H9 (cell line): ENCODE measurements around the gene CYRIA. TPM values are rescaled to one million over a fixed set of nuclear protein-coding genes. Genes with fewer than 3 reads are reported as not detected.

Experiments used
- DNase-seq: peaks from one replicate; pipeline ENCODE4 v3.0.0-alpha.2; 2017
- H2AFZ ChIP-seq: one replicate; pipeline ENCODE4 v1.6.1; 2013; ENCODE audit warnings: mild to moderate bottlenecking, low read length, control low read depth, moderate library complexity
- H2AK5ac ChIP-seq: 2 replicates; pipeline ENCODE4 v1.6.1; 2013; ENCODE audit warnings: low read length, control low read depth, mixed read lengths; ENCODE audit not compliant: insufficient read length
- H2BK120ac ChIP-seq: one replicate; pipeline ENCODE4 v1.6.1; 2013; ENCODE audit warnings: low read depth, mild to moderate bottlenecking, low read length, control low read depth, inconsistent platforms; ENCODE audit not compliant: poor library complexity, severe bottlenecking
- H2BK12ac ChIP-seq: 2 replicates; pipeline ENCODE4 v1.6.1; 2013; ENCODE audit warnings: low read length, control low read depth, mixed read lengths, low read depth; ENCODE audit not compliant: insufficient read length
- H2BK15ac ChIP-seq: 2 replicates; pipeline ENCODE4 v1.6.1; 2013; ENCODE audit warnings: low read depth, low read length, control low read depth
- H2BK20ac ChIP-seq: one replicate; pipeline ENCODE4 v1.6.1; 2013; ENCODE audit warnings: low read depth, mild to moderate bottlenecking, low read length, control low read depth, inconsistent platforms; ENCODE audit not compliant: poor library complexity, severe bottlenecking
- H2BK5ac ChIP-seq: 2 replicates; pipeline ENCODE4 v1.6.1; 2013; ENCODE audit warnings: low read length, control low read depth, mixed read lengths; ENCODE audit not compliant: insufficient read length
- H3K14ac ChIP-seq: 2 replicates; pipeline ENCODE4 v1.6.1; 2013; ENCODE audit warnings: low read length, control low read depth; ENCODE audit not compliant: insufficient read depth
- H3K18ac ChIP-seq: 2 replicates; pipeline ENCODE4 v1.6.1; 2013; ENCODE audit warnings: low read depth, mild to moderate bottlenecking, mixed read lengths, low read length, control low read depth; ENCODE audit not compliant: insufficient read length
- H3K23ac ChIP-seq: 2 replicates; pipeline ENCODE4 v1.6.1; 2013; ENCODE audit warnings: low read length, control low read depth, mixed read lengths, low read depth; ENCODE audit not compliant: insufficient read length
- H3K23me2 ChIP-seq: 2 replicates; pipeline ENCODE4 v1.6.1; 2013; ENCODE audit warnings: low read depth, mild to moderate bottlenecking, mixed read lengths, low read length, control low read depth; ENCODE audit not compliant: insufficient read length, poor library complexity, severe bottlenecking
- H3K27ac ChIP-seq: 2 replicates; pipeline ENCODE4 v1.5.1; 2013; ENCODE audit warnings: low read length, control low read depth, mixed read lengths, low read depth; ENCODE audit not compliant: insufficient read length
- H3K27me3 ChIP-seq: 2 replicates; pipeline ENCODE4 v1.6.1; 2013; ENCODE audit warnings: low read length, control low read depth, inconsistent platforms; ENCODE audit not compliant: insufficient read depth
- H3K4ac ChIP-seq: 2 replicates; pipeline ENCODE4 v1.6.1; 2013; ENCODE audit warnings: low read depth, mild to moderate bottlenecking, control low read depth, inconsistent platforms, low read length, moderate library complexity
- H3K4me1 ChIP-seq: 2 replicates; pipeline ENCODE4 v1.6.1; 2013; ENCODE audit warnings: low read length, control low read depth, inconsistent platforms; ENCODE audit not compliant: insufficient read depth
- H3K4me2 ChIP-seq: 2 replicates; pipeline ENCODE4 v1.6.1; 2013; ENCODE audit warnings: low read length, control low read depth, mixed read lengths; ENCODE audit not compliant: insufficient read length, insufficient read depth
- H3K56ac ChIP-seq: 2 replicates; pipeline ENCODE4 v1.6.1; 2013; ENCODE audit warnings: low read depth, mild to moderate bottlenecking, mixed read lengths, low read length, control low read depth; ENCODE audit not compliant: insufficient read length
- H3K79me1 ChIP-seq: 2 replicates; pipeline ENCODE4 v1.6.1; 2013; ENCODE audit warnings: low read depth, mild to moderate bottlenecking, moderate library complexity, low read length, control low read depth, inconsistent platforms; ENCODE audit not compliant: insufficient read depth, poor library complexity, severe bottlenecking
- H3K79me2 ChIP-seq: 2 replicates; pipeline ENCODE4 v1.6.1; 2013; ENCODE audit warnings: low read length, control low read depth, inconsistent platforms; ENCODE audit not compliant: insufficient read depth
- H3K9ac ChIP-seq: 2 replicates; pipeline ENCODE4 v1.6.1; 2013; ENCODE audit warnings: low read length, control low read depth, mixed read lengths; ENCODE audit not compliant: insufficient read length; ENCODE audit errors: extremely low read depth
- H3K9me3 ChIP-seq: one replicate; pipeline ENCODE4 v1.6.1; 2013; ENCODE audit warnings: low read depth, low read length, inconsistent platforms; ENCODE audit not compliant: control insufficient read depth
- H3T11ph ChIP-seq: one replicate; pipeline ENCODE4 v1.6.1; 2013; ENCODE audit warnings: mild to moderate bottlenecking, low read length, control low read depth, inconsistent platforms
- H4K20me1 ChIP-seq: one replicate; pipeline ENCODE4 v1.6.1; 2013; ENCODE audit not compliant: control insufficient read depth, insufficient read length, insufficient read depth
- H4K5ac ChIP-seq: 2 replicates; pipeline ENCODE4 v1.6.1; 2013; ENCODE audit warnings: low read depth, mild to moderate bottlenecking, mixed read lengths, low read length, control low read depth; ENCODE audit not compliant: insufficient read length
- H4K8ac ChIP-seq: replicated peaks from 2 replicates; pipeline ENCODE4 v1.6.1; 2013; ENCODE audit warnings: low read length, control low read depth, mixed read lengths, low read depth; ENCODE audit not compliant: insufficient read length
- H4K91ac ChIP-seq: 2 replicates; pipeline ENCODE4 v1.6.1; 2013; ENCODE audit warnings: low read depth, mild to moderate bottlenecking, moderate library complexity, mixed read lengths, low read length, control low read depth; ENCODE audit not compliant: insufficient read length
- H3K27ac Mint-ChIP-seq, 3 experiments: 2 replicates in 2 of 3; 3 replicates in 1 of 3; pipeline ENCODE4 v1.8.0; 2020 to 2021; ENCODE audit warnings: mixed read lengths in 3 of 3, mild to moderate bottlenecking in 1 of 3, moderate library complexity in 1 of 3
- H3K27me3 Mint-ChIP-seq: 2 replicates; pipeline ENCODE4 v1.8.0; 2021; ENCODE audit warnings: low read depth, mild to moderate bottlenecking, moderate library complexity, mixed read lengths
- H3K36me3 Mint-ChIP-seq, 3 experiments: 2 replicates in 2 of 3; 3 replicates in 1 of 3; pipeline ENCODE4 v1.8.0; 2020 to 2021; ENCODE audit warnings: low read depth in 3 of 3, mixed read lengths in 3 of 3; ENCODE audit not compliant: insufficient read depth in 1 of 3
- H3K4me1 Mint-ChIP-seq, 2 experiments: 2 replicates each; pipeline ENCODE4 v1.8.0; 2020; ENCODE audit warnings: mixed read lengths in 2 of 2
- H3K4me3 Mint-ChIP-seq, 2 experiments: 2 replicates in 1 of 2; 3 replicates in 1 of 2; pipeline ENCODE4 v1.8.0; 2020 to 2021; ENCODE audit warnings: mild to moderate bottlenecking in 2 of 2, mixed read lengths in 2 of 2, moderate library complexity in 1 of 2
- H3K9me3 Mint-ChIP-seq, 2 experiments: 2 replicates in 1 of 2; 3 replicates in 1 of 2; pipeline ENCODE4 v1.8.0; 2020; ENCODE audit warnings: mild to moderate bottlenecking in 2 of 2, mixed read lengths in 2 of 2, moderate library complexity in 1 of 2
- CTCF ChIP-seq: fragments of 200-600 bp; sonication (generic); conservative IDR thresholded peaks from 3 replicates; pipeline ENCODE4 v1.8.0; 2021; ENCODE audit warnings: antibody characterized with exemption, mild to moderate bottlenecking
- WGBS: extraction: QIAGEN DNeasy Blood & Tissue Kit; methylation state at CpG from one replicate; pipeline ENCODE4 v1.1.7; 2013; ENCODE audit warnings: missing lambda C conversion rate, low lambda C conversion rate, mixed read lengths; ENCODE audit not compliant: insufficient read length; ENCODE audit errors: extremely low coverage; 5-methylcytosine and 5-hydroxymethylcytosine counted together
- total RNA-seq: library from RNA; stranded (reverse); gene quantifications from 2 replicates; pipeline ENCODE4 v1.2.1, GENCODE V29; 2021

Gene CYRIA
- total RNA-seq, 1 experiment from 2014 or later, result 2.3 TPM

- Histone ChIP-seq H3K79me1 (no peaks in the 10 kb centered on the region), H3K18ac (no peak overlapping the region), H3T11ph (no peak overlapping the region), H4K20me1 (no peaks in the 10 kb centered on the region), H3K14ac (no peak overlapping the region), H2AFZ (no peak overlapping the region), H3K4me2 (no peak overlapping the region), H2BK15ac (no peak overlapping the region), H4K8ac (no peak overlapping the region), H3K27ac (no peak overlapping the region), H3K56ac (no peak overlapping the region), H4K5ac (peak overlapping the region; percentile 40), H2BK12ac (no peak overlapping the region), H3K4me1 (peaks cover 4% of the 10 kb centered on the region; the same call in 1 of the 2 replicates), H3K27me3 (no peaks in the 10 kb centered on the region), H3K23ac (no peak overlapping the region), H3K23me2 (no peaks in the 10 kb centered on the region), H3K9ac (no peak overlapping the region), H3K79me2 (no peaks in the 10 kb centered on the region), H2BK20ac (no peak overlapping the region), H2BK5ac (no peak overlapping the region), H3K4ac (no peak overlapping the region), H2BK120ac (no peak overlapping the region), H4K91ac (no peak overlapping the region), H3K9me3 (no peaks in the 10 kb centered on the region), H2AK5ac (no peak overlapping the region)
- Mint-ChIP-seq H3K9me3 (no peaks in the 10 kb centered on the region), H3K4me3 (no peak overlapping the region), H3K27me3 (peaks cover 3% of the 10 kb centered on the region; the same call in 1 of the 2 replicates), H3K36me3 (no peaks in the 10 kb centered on the region; a peak in 1 of 7 replicates), H3K27ac (peak overlapping the region; percentile 1 to 68 (median 41); a peak in 4 of 7 replicates), H3K4me1 (peaks cover 28 to 32% of the 10 kb centered on the region in 2 experiments)
- WGBS, result no CpG with 5 or more reads among the region's 5 CpGs
- no peak for DNase-seq
- TF ChIP-seq CTCF, result no peak
Observed at GRCh38 chr2:16625201-16625729, 40.4 kb downstream of the CYRIA start.
